ENCODE measurements around the gene SLC25A4.
A peak's percentile ranks its signal among the peaks of the same experiment; 100 is the strongest.

SLC25A4 gene
- total RNA-seq = 5.8 to 6.6 (median 6.0) reads per million in 3 donors

DNA sequence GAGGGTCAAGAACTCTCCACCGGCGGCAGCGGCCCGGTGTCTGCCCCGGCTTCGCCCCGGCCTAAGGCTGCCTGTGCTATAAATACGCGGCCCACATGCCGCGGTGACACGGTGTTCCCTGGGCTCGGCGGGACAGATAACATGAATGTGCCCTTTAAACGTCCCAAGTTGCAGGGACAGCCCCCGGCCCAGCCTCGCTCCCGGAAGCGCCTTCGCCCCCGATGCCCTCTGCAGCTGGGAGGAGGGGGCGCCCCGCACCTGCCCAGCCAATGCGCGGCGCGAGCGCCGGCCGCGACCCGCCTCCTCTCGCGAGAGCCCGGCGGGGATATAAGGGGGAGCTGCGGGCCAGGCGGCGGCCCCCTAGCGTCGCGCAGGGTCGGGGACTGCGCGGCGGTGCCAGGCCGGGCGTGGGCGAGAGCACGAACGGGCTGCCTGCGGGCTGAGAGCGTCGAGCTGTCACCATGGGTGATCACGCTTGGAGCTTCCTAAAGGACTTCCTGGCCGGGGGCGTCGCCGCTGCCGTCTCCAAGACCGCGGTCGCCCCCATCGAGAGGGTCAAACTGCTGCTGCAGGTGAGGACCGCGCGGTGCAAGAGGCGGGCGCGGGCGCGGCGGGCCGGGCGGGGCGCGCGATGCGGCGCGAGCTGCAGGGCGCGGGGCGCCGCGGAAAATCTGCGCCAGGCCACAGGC, at the start of gene SLC25A4:
SLC25A4 (plus strand) TSS at position 355 of the 689 bp plus-strand sequence; CDS start at position 462, 107 bp downstream.
- H3K27me3 ChIP-seq (replicated peaks; ENCODE audit: control insufficient read depth, insufficient read depth, low read length, poor library complexity, severe bottlenecking) = no peaks in the 10 kb centered on the region
- DNase-seq = peak; percentile 70 to 71 (median 71)
- peak within 1 kb of the TSS; percentile 22 for H3K27ac ChIP-seq (ENCODE audit: insufficient read depth, low read length, poor library complexity, severe bottlenecking)
- H3K4me1 ChIP-seq (ENCODE audit: control insufficient read depth, insufficient read depth, low read length, poor library complexity, severe bottlenecking) = peaks cover 5% of the 10 kb centered on the region
- no peaks in the 10 kb centered on the region for H3K9me3 ChIP-seq (ENCODE audit: control insufficient read depth, low read length)
- H3K4me3 ChIP-seq (ENCODE audit: insufficient read depth, low read depth, low read length, poor library complexity, severe bottlenecking) = peak within 1 kb of the TSS; percentile 69
- H3K36me3 ChIP-seq (ENCODE audit: control insufficient read depth, insufficient read depth, low read length) = no peaks in the 10 kb centered on the region

DNA sequence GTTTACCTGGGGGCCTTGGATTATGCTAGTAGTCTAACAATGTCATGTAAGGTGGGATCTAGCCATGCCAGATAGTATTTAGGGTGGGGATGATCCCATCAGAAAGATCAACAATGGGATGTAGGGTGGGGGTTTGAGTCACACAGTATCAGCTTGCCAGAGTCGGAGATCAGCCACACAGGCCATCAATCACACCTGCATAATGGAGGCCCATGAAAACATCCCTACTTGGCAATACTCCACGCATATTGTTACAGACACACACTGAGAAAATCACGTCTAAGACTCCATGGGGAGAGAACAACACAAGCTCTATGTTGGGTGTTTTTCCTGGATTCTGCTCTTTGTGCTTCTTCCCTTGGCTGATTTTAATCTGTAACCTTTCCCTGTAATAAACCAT, 49.5 kb upstream of the SLC25A4 start:
- no peak overlapping the region for H3K4me3 ChIP-seq (ENCODE audit: insufficient read depth, low read depth, low read length, poor library complexity, severe bottlenecking)
- no peaks in the 10 kb centered on the region for H3K9me3 ChIP-seq (ENCODE audit: control insufficient read depth, low read length)
- no peaks in the 10 kb centered on the region for H3K4me1 ChIP-seq (ENCODE audit: control insufficient read depth, insufficient read depth, low read length, poor library complexity, severe bottlenecking)
- H3K36me3 ChIP-seq (ENCODE audit: control insufficient read depth, insufficient read depth, low read length) = no peaks in the 10 kb centered on the region
- H3K27ac ChIP-seq (ENCODE audit: insufficient read depth, low read length, poor library complexity, severe bottlenecking) = no peak overlapping the region
- no peak for DNase-seq
- peaks cover 4% of the 10 kb centered on the region for H3K27me3 ChIP-seq (replicated peaks; ENCODE audit: control insufficient read depth, insufficient read depth, low read length, poor library complexity, severe bottlenecking)

- no peak for DNase-seq
- Histone ChIP-seq H3K9me3 (ENCODE audit: control insufficient read depth, low read length) (no peaks in the 10 kb centered on the region), H3K36me3 (ENCODE audit: control insufficient read depth, insufficient read depth, low read length) (no peaks in the 10 kb centered on the region), H3K4me3 (ENCODE audit: insufficient read depth, low read depth, low read length, poor library complexity, severe bottlenecking) (no peak overlapping the region), H3K27me3 (replicated peaks; ENCODE audit: control insufficient read depth, insufficient read depth, low read length, poor library complexity, severe bottlenecking) (peaks cover 4% of the 10 kb centered on the region), H3K4me1 (ENCODE audit: control insufficient read depth, insufficient read depth, low read length, poor library complexity, severe bottlenecking) (no peaks in the 10 kb centered on the region), H3K27ac (ENCODE audit: insufficient read depth, low read length, poor library complexity, severe bottlenecking) (no peak overlapping the region)
Measured at GRCh38 chr4:185096032-185096653, 46.9 kb upstream of the SLC25A4 start.

- no peak overlapping the region for H3K4me3 ChIP-seq (ENCODE audit: insufficient read depth, low read depth, low read length, poor library complexity, severe bottlenecking)
- no peak for DNase-seq
- H3K9me3 ChIP-seq (ENCODE audit: control insufficient read depth, low read length) = no peaks in the 10 kb centered on the region
- no peaks in the 10 kb centered on the region for H3K36me3 ChIP-seq (ENCODE audit: control insufficient read depth, insufficient read depth, low read length)
- peaks cover 4% of the 10 kb centered on the region for H3K27me3 ChIP-seq (replicated peaks; ENCODE audit: control insufficient read depth, insufficient read depth, low read length, poor library complexity, severe bottlenecking)
- H3K27ac ChIP-seq (ENCODE audit: insufficient read depth, low read length, poor library complexity, severe bottlenecking) = no peak overlapping the region
- no peaks in the 10 kb centered on the region for H3K4me1 ChIP-seq (ENCODE audit: control insufficient read depth, insufficient read depth, low read length, poor library complexity, severe bottlenecking)
Measured at GRCh38 chr4:185098474-185098873, 44.6 kb upstream of the SLC25A4 start.

DNA sequence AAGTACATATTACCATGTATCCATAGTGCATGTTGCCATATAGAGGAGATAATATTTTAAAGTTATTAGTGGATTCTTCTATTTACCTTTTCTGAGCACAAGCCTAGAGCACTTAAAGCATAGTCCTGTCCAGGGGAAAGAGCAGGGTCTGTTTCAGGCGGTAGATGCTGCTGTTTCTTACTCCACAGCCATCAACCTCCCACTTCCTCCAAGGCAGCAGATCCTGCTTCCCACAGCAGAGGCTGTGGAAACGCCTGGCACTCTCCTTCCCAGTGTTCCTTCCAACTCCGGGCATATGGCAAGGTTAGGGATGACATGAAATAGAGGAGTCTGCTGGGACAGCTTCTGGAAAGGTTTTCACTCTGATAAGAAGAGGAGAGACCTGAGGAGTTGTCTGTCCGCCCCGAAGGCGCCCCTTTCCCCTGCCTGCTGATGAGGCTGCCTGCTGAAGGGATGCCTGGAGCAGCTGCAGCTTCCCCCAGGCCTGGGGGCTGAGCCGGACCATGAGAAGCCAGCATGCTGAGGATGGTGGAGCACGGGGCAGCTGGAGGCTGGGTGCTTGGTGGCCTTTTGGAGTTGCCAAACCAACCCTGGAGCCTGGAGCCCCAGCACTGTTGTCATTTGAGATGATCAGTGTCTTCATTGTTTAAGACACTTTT, 43.9 kb upstream of the SLC25A4 start:
- H3K27ac ChIP-seq (ENCODE audit: insufficient read depth, low read length, poor library complexity, severe bottlenecking) = no peak overlapping the region
- no peak overlapping the region for H3K4me3 ChIP-seq (ENCODE audit: insufficient read depth, low read depth, low read length, poor library complexity, severe bottlenecking)
- H3K36me3 ChIP-seq (ENCODE audit: control insufficient read depth, insufficient read depth, low read length) = no peaks in the 10 kb centered on the region
- no peaks in the 10 kb centered on the region for H3K9me3 ChIP-seq (ENCODE audit: control insufficient read depth, low read length)
- H3K27me3 ChIP-seq (replicated peaks; ENCODE audit: control insufficient read depth, insufficient read depth, low read length, poor library complexity, severe bottlenecking) = peaks cover 4% of the 10 kb centered on the region
- H3K4me1 ChIP-seq (ENCODE audit: control insufficient read depth, insufficient read depth, low read length, poor library complexity, severe bottlenecking) = no peaks in the 10 kb centered on the region
- no peak for DNase-seq

- no peaks in the 10 kb centered on the region for H3K4me1 ChIP-seq (ENCODE audit: control insufficient read depth, insufficient read depth, low read length, poor library complexity, severe bottlenecking)
- no peak overlapping the region for H3K27ac ChIP-seq (ENCODE audit: insufficient read depth, low read length, poor library complexity, severe bottlenecking)
- H3K4me3 ChIP-seq (ENCODE audit: insufficient read depth, low read depth, low read length, poor library complexity, severe bottlenecking) = no peak overlapping the region
- no peak for DNase-seq
- H3K9me3 ChIP-seq (ENCODE audit: control insufficient read depth, low read length) = no peaks in the 10 kb centered on the region
- H3K36me3 ChIP-seq (ENCODE audit: control insufficient read depth, insufficient read depth, low read length) = no peaks in the 10 kb centered on the region
- H3K27me3 ChIP-seq (replicated peaks; ENCODE audit: control insufficient read depth, insufficient read depth, low read length, poor library complexity, severe bottlenecking) = peaks cover 4% of the 10 kb centered on the region
Measured at GRCh38 chr4:185099940-185100339, 43.1 kb upstream of the SLC25A4 start.

GRCh38 chr4:185100423-185100822, 42.6 kb upstream of the SLC25A4 start:
- no peaks in the 10 kb centered on the region for H3K4me1 ChIP-seq (ENCODE audit: control insufficient read depth, insufficient read depth, low read length, poor library complexity, severe bottlenecking)
- H3K27me3 ChIP-seq (replicated peaks; ENCODE audit: control insufficient read depth, insufficient read depth, low read length, poor library complexity, severe bottlenecking) = peaks cover 4% of the 10 kb centered on the region
- DNase-seq = no peak
- no peak overlapping the region for H3K4me3 ChIP-seq (ENCODE audit: insufficient read depth, low read depth, low read length, poor library complexity, severe bottlenecking)
- H3K9me3 ChIP-seq (ENCODE audit: control insufficient read depth, low read length) = no peaks in the 10 kb centered on the region
- H3K36me3 ChIP-seq (ENCODE audit: control insufficient read depth, insufficient read depth, low read length) = no peaks in the 10 kb centered on the region
- no peak overlapping the region for H3K27ac ChIP-seq (ENCODE audit: insufficient read depth, low read length, poor library complexity, severe bottlenecking)

- Histone ChIP-seq H3K27ac (ENCODE audit: insufficient read depth, low read length, poor library complexity, severe bottlenecking) (no peak overlapping the region), H3K27me3 (replicated peaks; ENCODE audit: control insufficient read depth, insufficient read depth, low read length, poor library complexity, severe bottlenecking) (peaks cover 1% of the 10 kb centered on the region), H3K4me3 (ENCODE audit: insufficient read depth, low read depth, low read length, poor library complexity, severe bottlenecking) (no peak overlapping the region), H3K4me1 (ENCODE audit: control insufficient read depth, insufficient read depth, low read length, poor library complexity, severe bottlenecking) (no peaks in the 10 kb centered on the region), H3K9me3 (ENCODE audit: control insufficient read depth, low read length) (no peaks in the 10 kb centered on the region), H3K36me3 (ENCODE audit: control insufficient read depth, insufficient read depth, low read length) (no peaks in the 10 kb centered on the region)
- no peak for DNase-seq
Measured at GRCh38 chr4:185101354-185101890, 41.6 kb upstream of the SLC25A4 start.

GRCh38 chr4:185104733-185105132, 38.3 kb upstream of the SLC25A4 start:
- no peaks in the 10 kb centered on the region for H3K27me3 ChIP-seq (replicated peaks; ENCODE audit: control insufficient read depth, insufficient read depth, low read length, poor library complexity, severe bottlenecking)
- no peaks in the 10 kb centered on the region for H3K9me3 ChIP-seq (ENCODE audit: control insufficient read depth, low read length)
- H3K27ac ChIP-seq (ENCODE audit: insufficient read depth, low read length, poor library complexity, severe bottlenecking) = no peak overlapping the region
- no peak for DNase-seq
- no peak overlapping the region for H3K4me3 ChIP-seq (ENCODE audit: insufficient read depth, low read depth, low read length, poor library complexity, severe bottlenecking)
- H3K4me1 ChIP-seq (ENCODE audit: control insufficient read depth, insufficient read depth, low read length, poor library complexity, severe bottlenecking) = no peaks in the 10 kb centered on the region
- H3K36me3 ChIP-seq (ENCODE audit: control insufficient read depth, insufficient read depth, low read length) = no peaks in the 10 kb centered on the region

GRCh38 chr4:185106353-185106752, 36.7 kb upstream of the SLC25A4 start:
- H3K4me3 ChIP-seq (ENCODE audit: insufficient read depth, low read depth, low read length, poor library complexity, severe bottlenecking) = no peak overlapping the region
- DNase-seq = no peak
- no peaks in the 10 kb centered on the region for H3K27me3 ChIP-seq (replicated peaks; ENCODE audit: control insufficient read depth, insufficient read depth, low read length, poor library complexity, severe bottlenecking)
- no peaks in the 10 kb centered on the region for H3K4me1 ChIP-seq (ENCODE audit: control insufficient read depth, insufficient read depth, low read length, poor library complexity, severe bottlenecking)
- no peaks in the 10 kb centered on the region for H3K9me3 ChIP-seq (ENCODE audit: control insufficient read depth, low read length)
- H3K27ac ChIP-seq (ENCODE audit: insufficient read depth, low read length, poor library complexity, severe bottlenecking) = no peak overlapping the region
- no peaks in the 10 kb centered on the region for H3K36me3 ChIP-seq (ENCODE audit: control insufficient read depth, insufficient read depth, low read length)
